IPS-18c (cell line): ENCODE data around the gene EPX.

ENCODE experiments used
- H3K4me3 ChIP-seq: 2 replicates; pipeline ENCODE4 v1.7.0; 2013; ENCODE audit warnings: low read depth, mild to moderate bottlenecking, low read length, moderate library complexity; ENCODE audit not compliant: insufficient read depth
- H3K9me3 ChIP-seq: one replicate; pipeline ENCODE4 v1.6.1; 2013; ENCODE audit warnings: mild to moderate bottlenecking, low read length, moderate library complexity; ENCODE audit not compliant: control insufficient read depth, insufficient read depth

Gene EPX

GRCh38 chr17:58242171-58242784 is 49.8 kb downstream of the EPX start:
- no peak overlapping the region for H3K4me3 ChIP-seq
- peaks cover 4% of the 10 kb centered on the region for H3K9me3 ChIP-seq

- H3K9me3 ChIP-seq: peaks cover 5% of the 10 kb centered on the region
- H3K4me3 ChIP-seq: no peak overlapping the region
Measured at GRCh38 chr17:58244963-58245362, 52.4 kb downstream of the EPX start.

- H3K9me3 ChIP-seq: peaks cover 10% of the 10 kb centered on the region
- no peak overlapping the region for H3K4me3 ChIP-seq
Measured at GRCh38 chr17:58245428-58246103, 53.0 kb downstream of the EPX start.

- peaks cover 12% of the 10 kb centered on the region for H3K9me3 ChIP-seq
- H3K4me3 ChIP-seq: no peak overlapping the region
Measured at GRCh38 chr17:58246104-58246740, 53.7 kb downstream of the EPX start.

GRCh38 chr17:58246781-58247180 is 54.3 kb downstream of the EPX start:
- H3K4me3 ChIP-seq: no peak overlapping the region
- peaks cover 12% of the 10 kb centered on the region for H3K9me3 ChIP-seq

GRCh38 chr17:58247511-58248363 is 55.2 kb downstream of the EPX start:
- Histone ChIP-seq H3K4me3 (no peak overlapping the region), H3K9me3 (peaks cover 12% of the 10 kb centered on the region)

- peak overlapping the region; percentile 45; the same call in 1 of the 2 replicates for H3K4me3 ChIP-seq
Measured at GRCh38 chr17:58248955-58249269, 56.4 kb downstream of the EPX start.

GRCh38 chr17:58249270-58250133 is 57.0 kb downstream of the EPX start:
- Histone ChIP-seq H3K9me3 (peaks cover 8% of the 10 kb centered on the region), H3K4me3 (peak overlapping the region; percentile 45; the same call in 1 of the 2 replicates)

More at GRCh38 chr17:58248955-58249269, 56.4 kb downstream of the EPX start:
- peaks cover 11% of the 10 kb centered on the region for H3K9me3 ChIP-seq

- H3K9me3 ChIP-seq: peaks cover 8% of the 10 kb centered on the region
Measured at GRCh38 chr17:58250344-58251011, 58.0 kb downstream of the EPX start.

GRCh38 chr17:58252141-58252540 is 59.6 kb downstream of the EPX start:
- H3K9me3 ChIP-seq: peaks cover 8% of the 10 kb centered on the region
- no peak overlapping the region for H3K4me3 ChIP-seq

More at GRCh38 chr17:58250344-58251011, 58.0 kb downstream of the EPX start:
- H3K4me3 ChIP-seq: no peak overlapping the region

GRCh38 chr17:58253082-58253481 is 60.6 kb downstream of the EPX start:
- Histone ChIP-seq H3K4me3 (no peak overlapping the region), H3K9me3 (peaks cover 8% of the 10 kb centered on the region)
